ENCODE measurements around the gene PDZD7.

Gene PDZD7

GRCh38 chr10:101001659-101002035 lies 29.3 kb downstream of the PDZD7 start:
- DNase-seq (ENCODE audit: low read depth, low spot score) = no peak

- no peak for DNase-seq (ENCODE audit: low read depth, low spot score)
Measured at GRCh38 chr10:101000915-101001658, 29.8 kb downstream of the PDZD7 start.

GRCh38 chr10:101000127-101000914 lies 30.6 kb downstream of the PDZD7 start:
- no peak for DNase-seq (ENCODE audit: low read depth, low spot score)

DNA sequence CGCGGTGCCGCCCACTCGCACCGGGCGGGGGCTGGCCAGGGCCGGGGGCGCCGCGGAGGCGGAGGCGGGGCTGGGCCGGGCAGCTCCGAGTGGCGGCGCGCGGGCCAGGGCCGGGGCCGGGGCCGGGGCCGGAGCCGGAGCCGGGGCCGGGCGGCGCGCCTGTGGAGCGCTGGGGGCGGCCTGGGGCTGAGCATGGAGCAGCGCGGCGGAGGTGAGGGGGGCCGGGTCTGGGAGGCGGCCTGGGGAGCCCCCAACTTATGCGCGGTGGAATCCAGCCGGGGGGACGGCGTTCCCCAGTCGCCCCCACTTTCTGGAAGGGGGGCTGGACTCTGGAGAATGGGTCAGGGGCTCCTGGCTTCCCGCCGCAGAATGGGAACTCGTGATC lies 31.2 kb downstream of the PDZD7 start, which contains the start of gene LZTS2:
LZTS2 (plus strand) TSS at position 67 of the 385 bp plus-strand sequence. CDS start 2,731 bp downstream, outside the sequence.
- DNase-seq (ENCODE audit: low read depth, low spot score) = no peak

GRCh38 chr10:100998991-100999741 lies 31.8 kb downstream of the PDZD7 start:
- DNase-seq (ENCODE audit: low read depth, low spot score) = no peak

GRCh38 chr10:100998183-100998990 lies 32.5 kb downstream of the PDZD7 start:
- no peak for DNase-seq (ENCODE audit: low read depth, low spot score)

DNA sequence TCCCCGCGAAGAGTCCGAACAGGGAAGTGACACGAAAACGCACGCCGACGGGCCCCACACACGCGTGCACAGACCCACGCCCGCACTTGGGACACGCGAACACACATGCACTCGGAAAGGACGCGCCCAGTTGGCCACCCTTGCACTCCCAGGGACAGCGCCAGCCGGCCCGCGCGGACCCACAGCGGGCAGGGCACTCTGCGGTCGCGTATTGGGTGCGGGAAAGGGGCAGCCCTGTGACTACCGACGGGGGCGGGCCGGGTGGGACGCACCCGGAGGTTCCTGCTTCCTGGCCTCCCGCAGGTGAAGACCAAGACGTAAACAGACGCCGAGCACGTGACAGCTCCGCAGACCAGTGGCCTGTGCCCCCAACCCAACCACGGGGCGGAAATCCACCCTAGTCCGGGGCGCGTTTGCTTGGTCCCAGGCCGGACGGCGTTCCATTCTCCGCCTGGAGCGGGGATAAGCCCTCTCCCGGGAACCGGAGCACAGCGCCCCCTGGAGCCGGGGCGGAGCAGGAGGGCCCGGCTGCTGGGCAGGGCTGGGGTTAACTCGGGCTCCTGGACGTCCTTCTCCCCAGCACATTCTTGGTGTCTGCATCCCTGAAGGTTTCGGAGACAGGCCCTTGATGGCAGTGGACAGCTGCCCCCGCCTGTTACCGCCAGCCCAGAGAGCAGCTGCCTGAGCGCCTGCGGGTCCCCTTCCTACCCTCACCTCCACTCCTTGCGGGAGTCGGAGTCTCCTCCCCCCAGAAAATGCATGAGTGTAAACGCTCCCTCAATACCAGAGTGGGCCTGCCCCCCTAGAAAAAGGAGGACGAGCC lies 33.4 kb downstream of the PDZD7 start:
- no peak for DNase-seq (ENCODE audit: low read depth, low spot score)

- no peak for DNase-seq (ENCODE audit: low read depth, low spot score)
Measured at GRCh38 chr10:100996678-100997359, 34.1 kb downstream of the PDZD7 start.

- no peak for DNase-seq (ENCODE audit: low read depth, low spot score)
Measured at GRCh38 chr10:100995181-100995580, 35.7 kb downstream of the PDZD7 start.

DNA sequence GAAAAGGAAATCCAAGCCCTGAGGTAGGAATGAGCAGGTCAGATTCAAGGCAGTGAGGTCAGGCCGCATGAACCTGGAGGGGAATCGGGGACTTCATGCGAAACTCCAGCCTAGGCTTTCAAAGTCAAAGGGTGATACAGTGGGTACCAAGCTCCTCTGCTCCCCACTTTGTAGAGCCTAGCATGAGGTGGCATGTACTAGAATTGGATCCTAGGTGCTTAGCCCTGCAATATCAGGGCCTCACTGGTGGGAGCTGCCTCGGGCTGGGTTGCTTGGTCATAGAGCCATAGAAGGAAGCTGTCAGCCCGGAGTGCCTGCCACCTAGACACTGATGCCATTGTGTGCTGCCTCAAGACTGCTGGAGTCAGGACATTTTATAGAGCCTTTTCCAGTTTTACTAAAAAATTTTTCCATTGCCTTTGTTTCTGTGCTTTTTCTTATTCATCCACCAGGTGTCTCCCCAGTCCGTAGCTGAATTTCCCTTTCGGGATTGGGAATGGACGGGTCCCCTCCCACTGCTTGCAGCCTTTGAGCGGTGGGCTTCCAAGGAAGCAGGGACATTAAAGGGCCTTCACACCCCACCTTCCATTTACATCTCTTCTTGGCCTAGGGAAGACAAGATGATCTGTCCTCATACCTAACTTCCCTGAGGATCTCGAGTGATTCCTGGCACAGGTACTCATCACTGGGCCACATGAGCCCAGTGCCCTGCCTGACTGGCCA lies 36.8 kb downstream of the PDZD7 start:
- no peak for DNase-seq (ENCODE audit: low read depth, low spot score)

GRCh38 chr10:100989088-100989487 lies 41.8 kb downstream of the PDZD7 start:
- no peak for DNase-seq (ENCODE audit: low read depth, low spot score)

- DNase-seq (ENCODE audit: low read depth, low spot score) = no peak
Measured at GRCh38 chr10:100988166-100988565, 42.8 kb downstream of the PDZD7 start.

DNA sequence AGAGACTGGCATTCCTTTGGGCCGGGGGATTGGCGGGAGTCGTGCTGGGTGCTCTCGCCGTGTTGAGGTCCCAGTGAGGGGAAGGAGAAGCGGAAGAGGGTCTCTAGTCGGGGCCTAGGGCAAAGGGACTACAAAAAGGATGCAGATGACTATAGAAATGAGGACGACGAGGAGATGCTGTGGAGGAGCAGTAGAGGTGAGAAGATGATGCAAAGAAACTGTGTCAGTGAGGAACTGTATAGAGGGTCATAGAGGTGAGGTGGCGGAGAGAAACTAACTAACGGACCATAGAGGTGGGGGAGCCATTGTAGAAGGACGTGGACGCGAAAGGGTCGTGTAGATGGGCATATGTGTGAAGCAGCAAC lies 43.3 kb downstream of the PDZD7 start:
- DNase-seq (ENCODE audit: low read depth, low spot score) = no peak

- no peak for DNase-seq (ENCODE audit: low read depth, low spot score)
Measured at GRCh38 chr10:100986952-100987684, 43.8 kb downstream of the PDZD7 start, which contains the start of the genes MRPL43 and TWNK. Gene MRPL43 (minus strand): TSS chr10:100987497. CDS start chr10:100987443, 54 bp downstream. Gene TWNK (plus strand): TSS chr10:100987543. CDS start chr10:100988211, 668 bp downstream.

GRCh38 chr10:100986623-100986951 lies 44.3 kb downstream of the PDZD7 start:
- no peak for DNase-seq (ENCODE audit: low read depth, low spot score)

DNA sequence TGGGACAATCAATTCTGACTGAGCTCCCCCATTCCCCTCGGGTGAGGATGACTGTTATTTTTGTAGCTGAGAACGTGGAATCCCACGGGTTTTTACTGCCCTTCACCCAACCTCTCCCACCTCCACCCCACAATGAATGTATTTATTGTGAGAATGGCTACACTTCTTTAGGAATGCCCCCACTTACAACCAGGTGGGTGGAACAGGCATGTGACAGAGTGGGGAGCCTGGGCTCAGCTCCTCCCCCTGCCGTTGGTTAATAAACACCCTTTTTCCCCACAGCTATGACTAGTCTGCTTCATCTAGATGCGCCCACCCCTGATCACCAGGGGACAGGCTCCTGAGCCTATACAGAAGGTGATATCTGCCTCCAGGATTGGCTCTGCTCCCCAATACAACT lies 45.6 kb downstream of the PDZD7 start:
- DNase-seq (ENCODE audit: low read depth, low spot score) = no peak

GRCh38 chr10:100984672-100985177 lies 46.2 kb downstream of the PDZD7 start:
- no peak for DNase-seq (ENCODE audit: low read depth, low spot score)

Data from iPS DF 19.7 (cell line).